Activated CD4-positive, alpha-beta T cell treated with anti-CD3 and anti-CD28 coated beads, Interleukin-2, amount 50 U/mL, for 24 hours (primary cell): ENCODE measurements around the gene TNIK.
"Not testable (repeated sequence)": the region's sequence is repeated elsewhere in the genome, so short reads cannot be mapped to it uniquely, and the experiment has no call there.

ENCODE experiments used
- DNase-seq, 2 donors: peaks; one replicate each; pipeline ENCODE4 v3.0.0-alpha.2; 2020; ENCODE audit warnings: low read depth in 1 of 2, low spot score in 1 of 2

The TNIK gene

GRCh38 chr3:171388527-171388926, 71.7 kb downstream of the TNIK start:
- no peak for DNase-seq

GRCh38 chr3:171387062-171387461, 73.1 kb downstream of the TNIK start:
- no peak for DNase-seq

GRCh38 chr3:171385086-171385485, 75.1 kb downstream of the TNIK start:
- DNase-seq: no peak

GRCh38 chr3:171384101-171384891, 75.9 kb downstream of the TNIK start:
- DNase-seq: no peak

- no peak for DNase-seq
Measured at GRCh38 chr3:171383206-171384018, 76.8 kb downstream of the TNIK start.

- not testable (repeated sequence) for DNase-seq
Measured at GRCh38 chr3:171382347-171382746, 77.9 kb downstream of the TNIK start.

- DNase-seq: no peak
Measured at GRCh38 chr3:171380711-171381425, 79.3 kb downstream of the TNIK start.

- no peak for DNase-seq
Measured at GRCh38 chr3:171379961-171380483, 80.2 kb downstream of the TNIK start.

- DNase-seq: no peak
Measured at GRCh38 chr3:171379281-171379680, 80.9 kb downstream of the TNIK start.

GRCh38 chr3:171378586-171378985, 81.6 kb downstream of the TNIK start:
- no peak for DNase-seq

- no peak for DNase-seq
Measured at GRCh38 chr3:171377859-171378258, 82.3 kb downstream of the TNIK start.

GRCh38 chr3:171376596-171376947, 83.6 kb downstream of the TNIK start:
- DNase-seq: no peak

- no peak for DNase-seq
Measured at GRCh38 chr3:171375666-171376595, 84.3 kb downstream of the TNIK start.

- no peak for DNase-seq
Measured at GRCh38 chr3:171374661-171375285, 85.4 kb downstream of the TNIK start.

- no peak for DNase-seq
Measured at GRCh38 chr3:171374260-171374659, 85.9 kb downstream of the TNIK start.

- no peak for DNase-seq
Measured at GRCh38 chr3:171373711-171374110, 86.5 kb downstream of the TNIK start.

GRCh38 chr3:171372694-171373093, 87.5 kb downstream of the TNIK start:
- DNase-seq: no peak

GRCh38 chr3:171371354-171371753, 88.9 kb downstream of the TNIK start:
- no peak for DNase-seq

GRCh38 chr3:171369156-171369555, 91.0 kb downstream of the TNIK start:
- DNase-seq: no peak

GRCh38 chr3:171366738-171367137, 93.5 kb downstream of the TNIK start:
- DNase-seq: not testable (repeated sequence)
